SU-DHL-6 (cell line): ENCODE data around the gene FIBIN.

Source experiments
- H2AFZ ChIP-seq: fragments of 200-600 bp; sonication (generic); 2 replicates; pipeline ENCODE4 v1.6.1; 2014; ENCODE audit warnings: low read depth, mild to moderate bottlenecking, moderate library complexity, mixed read lengths, antibody characterized with exemption, low read length; ENCODE audit not compliant: severe bottlenecking
- H3F3A ChIP-seq: fragments of 200-600 bp; shearing (Covaris generic); 2 replicates; pipeline ENCODE4 v1.6.0; 2016; ENCODE audit warnings: antibody characterized with exemption, mild to moderate bottlenecking; ENCODE audit not compliant: insufficient read depth
- H3K27ac ChIP-seq: fragments of 200-600 bp; sonication (generic); 2 replicates; pipeline ENCODE4 v1.5.1; 2016; ENCODE audit warnings: low read depth, mild to moderate bottlenecking, low read length, moderate library complexity, mixed read lengths
- H3K27me3 ChIP-seq: fragments of 200-600 bp; sonication (generic), shearing (Covaris generic); 2 replicates; pipeline ENCODE4 v1.6.0; 2014; ENCODE audit warnings: mild to moderate bottlenecking, low read length
- H3K36me3 ChIP-seq: fragments of 200-600 bp; sonication (generic); 2 replicates; pipeline ENCODE4 v1.6.1; 2014; ENCODE audit warnings: mild to moderate bottlenecking, low read length, mixed read lengths
- H3K4me2 ChIP-seq: fragments of 300-600, 200-600 bp; shearing (Covaris generic), sonication (generic); 2 replicates; pipeline ENCODE4 v1.6.0; 2014; ENCODE audit warnings: low read length, low read depth, mild to moderate bottlenecking; ENCODE audit not compliant: poor library complexity, severe bottlenecking
- H3K4me3 ChIP-seq: fragments of 200-600 bp; sonication (generic); 2 replicates; pipeline ENCODE4 v1.5.1; 2014; ENCODE audit warnings: antibody characterized with exemption, low read length, mild to moderate bottlenecking, mixed read lengths; ENCODE audit not compliant: insufficient read depth, poor library complexity, severe bottlenecking
- H3K79me2 ChIP-seq: fragments of 200-600 bp; sonication (generic); 2 replicates; pipeline ENCODE4 v1.6.1; 2014; ENCODE audit warnings: mild to moderate bottlenecking, low read length, moderate library complexity; ENCODE audit not compliant: insufficient read depth
- H3K9ac ChIP-seq: fragments of 200-600 bp; sonication (generic); 2 replicates; pipeline ENCODE4 v1.7.0; 2014; ENCODE audit warnings: mild to moderate bottlenecking, low read length
- H3K9me2 ChIP-seq: fragments of 200-600 bp; sonication (generic); replicated peaks from 2 replicates; pipeline ENCODE4 v1.6.1; 2014; ENCODE audit warnings: low read length; ENCODE audit not compliant: insufficient read depth
- H3K9me3 ChIP-seq: fragments of 200-600 bp; sonication (generic); 2 replicates; pipeline ENCODE4 v1.6.1; 2014; ENCODE audit warnings: low read length, mixed read lengths; ENCODE audit not compliant: insufficient read depth
- H4K20me1 ChIP-seq: fragments of 200-600 bp; sonication (generic); 2 replicates; pipeline ENCODE4 v1.6.1; 2014; ENCODE audit warnings: low read depth, mild to moderate bottlenecking, antibody characterized with exemption, low read length, moderate library complexity, mixed read lengths
- EZH2phosphoT487 ChIP-seq: fragments of 200-600 bp; sonication (generic), shearing (Covaris generic); conservative IDR thresholded peaks from 2 replicates; pipeline ENCODE4 v1.6.1; 2018; ENCODE audit warnings: mild to moderate bottlenecking, antibody characterized with exemption, low read length, moderate library complexity, mixed read lengths
- TF ChIP-seq, protein P1 (sequence below): fragments of 200-600 bp; sonication (generic); IDR thresholded peaks from one replicate; pipeline ENCODE4 v1.5.1; 2017; ENCODE audit warnings: antibody characterized with exemption, mild to moderate bottlenecking, low read length, moderate library complexity; ENCODE audit not compliant: insufficient read depth, poor library complexity, severe bottlenecking

The FIBIN gene

GRCh38 chr11:26949846-26950245, 44.1 kb upstream of the FIBIN start:
- no peak overlapping the region for H3K4me3 ChIP-seq
- H3K36me3 ChIP-seq: no peaks in the 10 kb centered on the region
- H3F3A ChIP-seq: no peaks in the 10 kb centered on the region
- no peak overlapping the region for H3K27ac ChIP-seq
- no peak overlapping the region for H2AFZ ChIP-seq
- no peak for TF ChIP-seq EZH2phosphoT487
- TF ChIP-seq, protein P1, sequence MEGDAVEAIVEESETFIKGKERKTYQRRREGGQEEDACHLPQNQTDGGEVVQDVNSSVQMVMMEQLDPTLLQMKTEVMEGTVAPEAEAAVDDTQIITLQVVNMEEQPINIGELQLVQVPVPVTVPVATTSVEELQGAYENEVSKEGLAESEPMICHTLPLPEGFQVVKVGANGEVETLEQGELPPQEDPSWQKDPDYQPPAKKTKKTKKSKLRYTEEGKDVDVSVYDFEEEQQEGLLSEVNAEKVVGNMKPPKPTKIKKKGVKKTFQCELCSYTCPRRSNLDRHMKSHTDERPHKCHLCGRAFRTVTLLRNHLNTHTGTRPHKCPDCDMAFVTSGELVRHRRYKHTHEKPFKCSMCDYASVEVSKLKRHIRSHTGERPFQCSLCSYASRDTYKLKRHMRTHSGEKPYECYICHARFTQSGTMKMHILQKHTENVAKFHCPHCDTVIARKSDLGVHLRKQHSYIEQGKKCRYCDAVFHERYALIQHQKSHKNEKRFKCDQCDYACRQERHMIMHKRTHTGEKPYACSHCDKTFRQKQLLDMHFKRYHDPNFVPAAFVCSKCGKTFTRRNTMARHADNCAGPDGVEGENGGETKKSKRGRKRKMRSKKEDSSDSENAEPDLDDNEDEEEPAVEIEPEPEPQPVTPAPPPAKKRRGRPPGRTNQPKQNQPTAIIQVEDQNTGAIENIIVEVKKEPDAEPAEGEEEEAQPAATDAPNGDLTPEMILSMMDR: no peak
- H3K9me2 ChIP-seq: no peaks in the 10 kb centered on the region
- H3K79me2 ChIP-seq: no peaks in the 10 kb centered on the region
- H3K4me2 ChIP-seq: no peak overlapping the region
- no peaks in the 10 kb centered on the region for H3K27me3 ChIP-seq
- H3K9ac ChIP-seq: no peak overlapping the region
- H3K9me3 ChIP-seq: no peaks in the 10 kb centered on the region
- no peaks in the 10 kb centered on the region for H4K20me1 ChIP-seq

GRCh38 chr11:26950260-26950719, 43.6 kb upstream of the FIBIN start:
- H3K4me2 ChIP-seq: no peak overlapping the region
- H2AFZ ChIP-seq: no peak overlapping the region
- no peaks in the 10 kb centered on the region for H3K36me3 ChIP-seq
- H3K79me2 ChIP-seq: no peaks in the 10 kb centered on the region
- H3K27me3 ChIP-seq: no peaks in the 10 kb centered on the region
- no peaks in the 10 kb centered on the region for H3F3A ChIP-seq
- H3K9me3 ChIP-seq: no peaks in the 10 kb centered on the region
- H3K4me3 ChIP-seq: no peak overlapping the region
- H4K20me1 ChIP-seq: no peaks in the 10 kb centered on the region
- TF ChIP-seq EZH2phosphoT487: no peak
- TF ChIP-seq, protein P1: no peak
- H3K9me2 ChIP-seq: no peaks in the 10 kb centered on the region
- no peak overlapping the region for H3K9ac ChIP-seq
- no peak overlapping the region for H3K27ac ChIP-seq

- H4K20me1 ChIP-seq: no peaks in the 10 kb centered on the region
- H3K9me2 ChIP-seq: no peaks in the 10 kb centered on the region
- H3K27ac ChIP-seq: no peak overlapping the region
- no peaks in the 10 kb centered on the region for H3K36me3 ChIP-seq
- no peaks in the 10 kb centered on the region for H3K27me3 ChIP-seq
- no peak overlapping the region for H3K9ac ChIP-seq
- H3K9me3 ChIP-seq: no peaks in the 10 kb centered on the region
- H3K4me2 ChIP-seq: no peak overlapping the region
- no peaks in the 10 kb centered on the region for H3F3A ChIP-seq
- no peak overlapping the region for H2AFZ ChIP-seq
- no peaks in the 10 kb centered on the region for H3K79me2 ChIP-seq
- H3K4me3 ChIP-seq: no peak overlapping the region
- TF ChIP-seq, protein P1: no peak
- no peak for TF ChIP-seq EZH2phosphoT487
These were observed 42.0 kb upstream of the FIBIN start for GRCh38 chr11:26951809-26952515.
